AG04449 (cell line): Measurements from ENCODE around the gene OMD.

ENCODE experiments used
- CTCF ChIA-PET: fragments of 350-600 bp; formaldehyde crosslinking; extraction: SDS; loops from one replicate; lab custom pipeline; 2021; ENCODE audit warnings: antibody characterized with exemption; lab: Yijun Ruan, JAX
- POLR2A ChIA-PET: fragments of 400-600, 350-600 bp; formaldehyde crosslinking; extraction: SDS; loops from one replicate; lab custom pipeline; 2020; ENCODE audit warnings: antibody characterized with exemption, inconsistent platforms; lab: Yijun Ruan, JAX
- DNase-seq: peaks from one replicate; pipeline ENCODE4 v3.0.0-alpha.2; 2010; ENCODE audit warnings: low read depth, low spot score
- H3K4me3 ChIP-seq: 2 replicates; pipeline ENCODE4 v1.5.1; 2011; ENCODE audit warnings: low read depth, mild to moderate bottlenecking, control low read depth, low read length
- TF ChIP-seq, protein P1 (sequence below): IDR thresholded peaks from one replicate; pipeline ENCODE4 v1.5.1; 2011; ENCODE audit warnings: mild to moderate bottlenecking, moderate library complexity, low read length, control low read depth, inconsistent platforms; ENCODE audit not compliant: insufficient read depth; ENCODE audit errors: missing control alignments

The OMD gene

DNA sequence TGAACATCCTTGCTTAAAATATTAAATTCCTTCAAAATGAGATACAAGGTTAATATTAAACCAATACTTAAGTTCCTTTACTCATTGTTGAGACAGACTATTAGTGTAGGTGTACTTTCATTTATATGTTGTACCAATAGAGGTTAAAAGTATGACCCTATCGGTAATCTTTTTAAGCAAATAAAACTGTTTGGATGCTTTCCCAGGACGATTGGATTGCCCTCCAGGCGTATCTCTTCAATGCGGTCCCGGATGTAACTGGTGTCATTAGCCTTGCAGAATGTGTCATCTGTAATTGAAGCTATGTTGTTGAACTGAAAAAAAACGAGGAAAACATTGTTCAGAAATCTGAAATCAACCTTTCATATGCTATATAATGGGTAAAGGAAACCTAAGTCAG, 38.8 kb downstream of the OMD start:
- no peak overlapping the region for H3K4me3 ChIP-seq
- DNase-seq = no peak
- TF ChIP-seq, protein P1, sequence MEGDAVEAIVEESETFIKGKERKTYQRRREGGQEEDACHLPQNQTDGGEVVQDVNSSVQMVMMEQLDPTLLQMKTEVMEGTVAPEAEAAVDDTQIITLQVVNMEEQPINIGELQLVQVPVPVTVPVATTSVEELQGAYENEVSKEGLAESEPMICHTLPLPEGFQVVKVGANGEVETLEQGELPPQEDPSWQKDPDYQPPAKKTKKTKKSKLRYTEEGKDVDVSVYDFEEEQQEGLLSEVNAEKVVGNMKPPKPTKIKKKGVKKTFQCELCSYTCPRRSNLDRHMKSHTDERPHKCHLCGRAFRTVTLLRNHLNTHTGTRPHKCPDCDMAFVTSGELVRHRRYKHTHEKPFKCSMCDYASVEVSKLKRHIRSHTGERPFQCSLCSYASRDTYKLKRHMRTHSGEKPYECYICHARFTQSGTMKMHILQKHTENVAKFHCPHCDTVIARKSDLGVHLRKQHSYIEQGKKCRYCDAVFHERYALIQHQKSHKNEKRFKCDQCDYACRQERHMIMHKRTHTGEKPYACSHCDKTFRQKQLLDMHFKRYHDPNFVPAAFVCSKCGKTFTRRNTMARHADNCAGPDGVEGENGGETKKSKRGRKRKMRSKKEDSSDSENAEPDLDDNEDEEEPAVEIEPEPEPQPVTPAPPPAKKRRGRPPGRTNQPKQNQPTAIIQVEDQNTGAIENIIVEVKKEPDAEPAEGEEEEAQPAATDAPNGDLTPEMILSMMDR = no peak
- ChIA-PET CTCF (interaction anchor here (1.0 kb wide), 1 partner anchor 25 kb away, joined by 3 read pairs; no protein-coding TSS in a partner anchor), POLR2A (no interaction called here)

DNA sequence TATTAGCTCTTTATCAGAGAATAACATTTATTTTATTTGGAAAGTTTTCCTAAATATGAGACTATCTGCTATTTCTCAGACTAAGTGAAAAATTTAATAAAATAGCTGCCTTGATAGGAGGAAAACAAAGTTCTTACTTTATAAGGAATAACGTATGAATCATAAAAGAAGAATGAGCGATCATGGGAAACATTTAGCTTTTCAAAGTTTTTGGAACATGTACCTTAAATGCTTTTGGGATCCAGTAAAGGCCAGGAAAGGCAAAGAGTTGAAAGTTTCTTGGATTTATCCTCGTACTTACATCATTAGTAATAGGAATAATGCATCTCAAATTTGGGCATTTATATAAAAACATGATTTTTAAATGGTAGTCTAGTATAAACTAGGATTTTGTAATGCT, 39.3 kb downstream of the OMD start:
- TF ChIP-seq, protein P1 = no peak
- no peak overlapping the region for H3K4me3 ChIP-seq
- ChIA-PET POLR2A (no interaction called here), CTCF (interaction anchor here (1.0 kb wide), 1 partner anchor 25 kb away, joined by 3 read pairs; no protein-coding TSS in a partner anchor)
- DNase-seq = no peak

DNA sequence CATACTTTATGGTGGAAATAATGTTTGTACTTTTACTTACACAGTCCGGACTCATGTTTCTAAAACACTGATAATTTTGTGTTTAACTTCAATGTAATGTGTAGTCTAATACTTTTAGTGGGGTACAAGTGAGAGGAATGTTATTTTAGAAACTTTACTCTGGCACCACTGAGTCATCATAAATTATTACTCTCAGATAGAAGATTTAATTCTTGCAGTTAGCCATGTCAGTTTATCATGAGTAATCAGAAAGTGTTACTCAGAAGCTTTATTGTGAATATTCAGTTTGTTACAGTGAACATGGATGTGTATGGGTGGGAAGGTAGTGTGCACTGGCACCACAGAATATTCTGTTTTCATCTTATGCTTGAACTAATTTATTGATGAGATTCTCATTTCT, 39.9 kb downstream of the OMD start:
- ChIA-PET POLR2A (no interaction called here), CTCF (interaction anchor here (1.0 kb wide), 1 partner anchor 26 kb away, joined by 3 read pairs; no protein-coding TSS in a partner anchor)
- TF ChIP-seq, protein P1 = no peak
- H3K4me3 ChIP-seq = no peak overlapping the region
- no peak for DNase-seq

DNA sequence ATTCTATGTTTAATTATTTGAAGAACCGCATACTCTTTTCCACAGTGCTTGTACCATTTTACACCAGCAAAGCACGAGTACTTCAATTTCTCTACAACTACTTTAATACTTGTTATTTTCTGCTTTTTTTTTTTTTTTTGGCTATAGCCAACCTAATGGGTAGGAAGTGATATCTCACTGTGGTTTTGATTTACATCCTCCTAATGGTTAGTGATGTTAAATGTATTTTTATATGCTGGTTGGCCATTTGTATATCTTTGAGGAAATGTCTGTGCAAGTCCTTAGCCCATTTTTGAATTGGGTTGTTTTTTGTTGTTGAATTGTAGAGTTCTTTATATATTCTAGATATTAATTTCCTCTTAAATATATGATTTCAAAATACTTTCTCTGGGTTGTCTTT, 42.5 kb downstream of the OMD start:
- POLR2A ChIA-PET = no interaction called here

DNA sequence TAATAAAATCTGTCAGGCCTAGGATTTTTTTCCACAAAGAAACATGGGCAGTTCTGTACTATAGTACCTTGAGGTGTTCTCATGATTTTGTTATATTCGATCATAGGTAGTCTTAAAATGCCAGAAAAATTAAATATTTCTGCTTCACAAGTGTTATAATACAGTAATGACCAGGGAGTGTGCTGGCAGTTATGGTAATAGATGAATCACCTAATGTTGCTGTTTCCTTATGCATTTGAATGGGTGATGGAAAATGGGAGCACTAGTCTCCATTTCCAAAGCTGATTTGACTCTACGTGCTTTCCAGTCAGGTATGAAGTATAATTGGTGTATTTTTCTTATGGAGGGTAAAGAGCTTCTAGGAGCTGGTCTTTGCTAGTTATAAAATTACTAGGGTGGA, 43.7 kb downstream of the OMD start:
- no peak for DNase-seq
- CTCF ChIA-PET = interaction anchor here (0.6 to 1.0 kb wide), 3 partner anchors 9 to 281 kb away, joined by 3 read pairs; no protein-coding TSS in a partner anchor
- POLR2A ChIA-PET = no interaction called here
- H3K4me3 ChIP-seq = no peak overlapping the region
- TF ChIP-seq, protein P1 = no peak

More for the DNA sequence above, 42.5 kb downstream of the OMD start:
- TF ChIP-seq, protein P1 = no peak
- CTCF ChIA-PET = no interaction called here
- no peak for DNase-seq
- no peak overlapping the region for H3K4me3 ChIP-seq

DNA sequence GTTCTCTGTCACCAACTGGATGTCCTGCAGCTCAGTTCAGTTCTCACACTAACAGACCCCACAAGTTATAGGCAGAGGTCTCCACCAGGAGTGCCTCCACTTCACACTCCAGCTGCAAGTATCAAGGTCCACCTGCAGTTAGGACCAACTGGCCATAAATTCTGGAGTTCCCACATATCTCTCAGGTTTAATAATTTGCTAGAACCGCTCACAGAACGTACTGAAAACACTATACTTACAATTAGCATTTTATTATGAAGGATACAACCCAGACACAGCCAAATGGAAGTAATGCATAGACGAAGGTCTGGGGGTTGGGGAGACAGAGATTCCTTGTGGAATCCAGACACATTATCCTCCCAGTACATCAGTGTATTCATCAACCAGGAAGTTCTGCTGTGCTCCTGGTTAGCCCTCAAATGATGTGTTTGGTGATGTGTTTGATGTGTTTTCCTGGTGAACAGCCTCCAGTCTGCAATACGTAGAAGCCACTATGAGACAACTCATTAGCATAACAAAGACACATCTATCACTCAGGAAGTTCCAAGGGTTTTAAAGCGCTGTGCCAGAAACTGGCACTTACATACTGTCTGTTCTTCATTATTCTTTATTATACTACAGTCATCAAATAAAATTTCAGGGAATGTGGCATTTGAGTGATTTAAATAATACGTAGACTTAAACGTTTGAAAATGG, 45.3 kb downstream of the OMD start:
- POLR2A ChIA-PET = interaction anchor here (0.6 kb wide), 1 partner anchor 35 kb away, joined by 3 read pairs; no protein-coding TSS in a partner anchor
- no peak for DNase-seq
- H3K4me3 ChIP-seq = no peak overlapping the region
- CTCF ChIA-PET = interaction anchor here (1.4 kb wide), 1 partner anchor 51 kb away, joined by 3 read pairs; no protein-coding TSS in a partner anchor
- TF ChIP-seq, protein P1 = no peak
